Left lung (tissue), 10 donors: Measurements from ENCODE around the gene IGFALS. TPM values are rescaled to one million over a fixed set of nuclear protein-coding genes. Genes with fewer than 3 reads are reported as not detected.
A peak's percentile ranks its signal among the peaks of the same experiment; 100 is the strongest.

ENCODE experiments used
- ATAC-seq: fragments of 200-7000 bp; cut with Tn5 transposase; one replicate; pipeline ENCODE4 v1.9.1; 2020; ENCODE audit warnings: moderate library complexity
- DNase-seq, 4 donors: peaks; one replicate each; pipeline ENCODE4 v3.0.0-alpha.2; 2013 to 2020
- H3K27ac ChIP-seq, 2 donors: fragments of 200-600 bp; sonication (generic) in 1 of 2; one replicate each; pipeline versions ENCODE4 v1.5.0 to v1.8.0; 2020 to 2021
- H3K27me3 ChIP-seq, 2 donors: fragments of 200-600 bp; sonication (generic) in 1 of 2; one replicate each; pipeline versions ENCODE4 v1.5.0 to v1.8.0; 2020 to 2021
- H3K36me3 ChIP-seq, 2 donors: fragments of 200-600 bp; sonication (generic) in 1 of 2; one replicate each; pipeline versions ENCODE4 v1.5.0 to v1.8.0; 2020 to 2021
- H3K4me1 ChIP-seq, 2 donors: fragments of 200-600 bp; one replicate each; pipeline ENCODE4 v1.8.0; 2021
- H3K4me3 ChIP-seq, 2 donors: fragments of 200-600 bp; sonication (generic) in 1 of 2; one replicate each; pipeline versions ENCODE4 v1.5.0 to v1.8.0; 2020 to 2021; ENCODE audit warnings: mild to moderate bottlenecking in 1 of 2
- H3K9me3 ChIP-seq, 2 donors: fragments of 200-600 bp; sonication (generic) in 1 of 2; one replicate each; pipeline versions ENCODE4 v1.5.0 to v1.8.0; 2020 to 2021
- CTCF ChIP-seq, 2 donors: fragments of 200-600 bp; sonication (generic) in 1 of 2; IDR thresholded peaks; one replicate each; pipeline versions ENCODE4 v1.5.0 to v1.8.0; 2021; ENCODE audit warnings: antibody characterized with exemption in 2 of 2
- intact Hi-C, 2 donors: fragments of 100-400 bp; cut with DNase I; formaldehyde crosslinking; loops; one replicate each; pipeline versions ENCODE4 v1.11.2 to v1.14.2; 2022
- polyA plus RNA-seq, 6 donors: library from polyadenylated mRNA; unstranded; fragments of 120-200 nt; gene quantifications; one replicate each; pipeline ENCODE4 v1.2.1, GENCODE V29; 2013; ENCODE audit not compliant: insufficient read length in 6 of 6
- total RNA-seq, 2 donors: library from RNA; stranded (reverse); fragmentation: NEBNext Ultra II Directional; extraction: Animal tissue kit (Norgen Biotek cat#: 25700); gene quantifications; one replicate each; pipeline ENCODE4 v1.2.1, GENCODE V29; 2021
- donor health status: DM: no; HTN: yes; CAD: no.
- donor health status: DM: no; HTN: no; CAD: no.

IGFALS gene
- total and polyA plus RNA-seq, 8 donors: 0.37 to 3.3 (median 2.4) TPM

GRCh38 chr16:1817716-1818115, 24.2 kb upstream of the IGFALS start:
- no peak for ATAC-seq

GRCh38 chr16:1817276-1817589, 23.7 kb upstream of the IGFALS start:
- intact Hi-C loops: no loop called here
- no peak for ATAC-seq
- Histone ChIP-seq H3K4me3 (no peak overlapping the region), H3K9me3 (no peaks in the 10 kb centered on the region), H3K4me1 (peaks cover 0 to 7% of the 10 kb centered on the region in 2 donors), H3K36me3 (peaks cover 0 to 87% of the 10 kb centered on the region in 2 donors), H3K27ac (no peak overlapping the region), H3K27me3 (no peaks in the 10 kb centered on the region)
- no peak for TF ChIP-seq CTCF (IDR thresholded peaks at IDR 0.05)
- DNase-seq: no peak

More at GRCh38 chr16:1817716-1818115, 24.2 kb upstream of the IGFALS start:
- no peak for TF ChIP-seq CTCF (IDR thresholded peaks at IDR 0.05)
- H3K4me1 ChIP-seq: peaks cover 0 to 4% of the 10 kb centered on the region in 2 donors
- intact Hi-C loops: no loop called here
- no peak for DNase-seq
- no peak overlapping the region for H3K4me3 ChIP-seq
- H3K27ac ChIP-seq: no peak overlapping the region
- no peaks in the 10 kb centered on the region for H3K27me3 ChIP-seq
- peaks cover 0 to 92% of the 10 kb centered on the region in 2 donors for H3K36me3 ChIP-seq
- H3K9me3 ChIP-seq: no peaks in the 10 kb centered on the region

DNA sequence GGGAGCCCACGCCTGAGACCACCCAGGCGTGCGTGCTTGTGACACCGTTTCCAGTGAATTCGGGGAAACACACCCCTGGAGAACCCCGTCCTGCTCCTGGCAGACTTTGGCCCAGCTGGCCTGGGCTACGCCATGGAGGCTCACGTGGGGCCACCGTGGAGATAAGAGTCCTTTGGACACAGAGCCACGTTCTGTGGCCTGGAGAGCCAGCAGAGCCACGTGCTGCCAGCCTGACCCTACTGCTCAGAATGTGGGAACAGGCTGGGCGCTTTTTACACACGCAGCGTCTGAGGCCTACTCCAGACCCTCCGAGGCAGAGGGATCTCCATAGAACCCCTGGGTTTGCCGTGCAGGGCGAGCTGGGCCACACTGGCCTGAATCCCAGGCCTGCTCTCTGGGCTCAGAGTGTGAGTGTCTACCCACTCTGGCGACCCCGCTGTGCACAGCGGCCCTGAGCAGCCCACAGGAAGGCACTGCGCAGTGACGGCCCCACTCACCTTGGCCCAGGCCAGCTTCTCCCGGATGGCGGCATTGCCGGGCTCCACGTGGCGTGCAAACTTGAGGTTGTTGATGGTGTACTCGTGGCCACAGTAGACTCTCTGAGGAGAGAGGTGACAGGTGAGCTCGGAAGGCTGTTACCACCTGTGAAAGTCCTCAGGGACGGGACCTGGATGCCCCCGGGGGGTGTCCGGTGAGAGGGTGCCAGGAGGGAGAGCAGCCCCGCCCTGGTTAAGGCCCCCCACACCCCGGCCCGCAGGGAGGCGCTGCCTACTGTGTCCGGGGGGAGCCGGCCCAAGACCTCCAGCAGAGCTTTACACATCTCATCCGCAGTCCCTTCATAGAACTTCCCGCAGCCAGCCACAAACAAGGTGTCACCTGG, 23.1 kb upstream of the IGFALS start:
- H3K4me3 ChIP-seq: no peak overlapping the region
- intact Hi-C loops: no loop called here
- TF ChIP-seq CTCF (IDR thresholded peaks at IDR 0.05): no peak
- no peak for ATAC-seq
- H3K27ac ChIP-seq: no peak overlapping the region
- DNase-seq: no peak
- H3K27me3 ChIP-seq: no peaks in the 10 kb centered on the region
- peaks cover 0 to 81% of the 10 kb centered on the region in 2 donors for H3K36me3 ChIP-seq
- H3K9me3 ChIP-seq: no peaks in the 10 kb centered on the region
- H3K4me1 ChIP-seq: peaks cover 0 to 7% of the 10 kb centered on the region in 2 donors

- H3K4me1 ChIP-seq: peaks cover 0 to 7% of the 10 kb centered on the region in 2 donors
- no peak for DNase-seq
- H3K36me3 ChIP-seq: peaks cover 0 to 73% of the 10 kb centered on the region in 2 donors
- no peak for TF ChIP-seq CTCF (IDR thresholded peaks at IDR 0.05)
- intact Hi-C loops: no loop called here
- ATAC-seq: no peak
- no peaks in the 10 kb centered on the region for H3K27me3 ChIP-seq
- no peak overlapping the region for H3K27ac ChIP-seq
- H3K9me3 ChIP-seq: no peaks in the 10 kb centered on the region
- H3K4me3 ChIP-seq: no peak overlapping the region
Observed at GRCh38 chr16:1815461-1815860, 22.0 kb upstream of the IGFALS start.

DNA sequence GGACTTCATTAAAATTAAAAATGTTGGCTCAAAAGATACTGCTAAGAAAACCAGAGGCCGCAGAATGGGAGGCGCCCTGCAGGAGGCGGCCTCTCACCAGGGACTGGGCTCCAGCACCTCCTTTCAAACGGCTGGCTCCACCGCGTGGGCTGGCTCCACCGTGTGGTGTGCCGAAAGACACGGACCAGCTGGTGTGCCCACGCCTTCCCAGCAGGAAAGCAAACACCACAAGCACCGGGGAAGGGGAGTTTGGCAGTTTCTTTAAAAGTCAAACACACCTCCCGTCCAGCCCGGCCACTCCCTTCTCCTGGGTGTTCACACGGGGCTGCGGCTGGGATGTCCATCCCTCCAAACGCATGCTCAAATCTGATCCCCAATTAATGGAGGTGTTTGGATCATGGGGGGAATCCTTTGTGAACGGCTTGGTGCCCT, 19.2 kb upstream of the IGFALS start:
- Histone ChIP-seq H3K4me1 (peaks cover 0 to 7% of the 10 kb centered on the region in 2 donors), H3K9me3 (no peaks in the 10 kb centered on the region), H3K27me3 (no peaks in the 10 kb centered on the region), H3K4me3 (no peak overlapping the region), H3K27ac (no peak overlapping the region), H3K36me3 (peaks cover 0 to 74% of the 10 kb centered on the region in 2 donors)
- intact Hi-C loops: no loop called here
- peak; percentile 67 to 92 (median 87) for DNase-seq
- ATAC-seq: peak; percentile 99
- TF ChIP-seq CTCF (IDR thresholded peaks at IDR 0.05): peak; percentile 23 to 46
